Activated naive CD8-positive, alpha-beta T cell treated with anti-CD3 and anti-CD28 coated beads, Interleukin-2, amount 50 U/mL, for 24 hours (primary cell): Measurements from ENCODE around the gene NRIP1.

Experiments used
- ATAC-seq: fragments of 150-1000 bp; cut with Tn5 transposase; one replicate; pipeline ENCODE4 v1.10.0; 2021
- DNase-seq: peaks from one replicate; pipeline ENCODE4 v3.0.0; 2021
- H3K27ac Mint-ChIP-seq: one replicate; pipeline ENCODE4 v1.8.0; 2021; ENCODE audit warnings: mild to moderate bottlenecking, mixed read lengths
- H3K27me3 Mint-ChIP-seq: one replicate; pipeline ENCODE4 v1.8.0; 2021; ENCODE audit warnings: mixed read lengths
- H3K36me3 Mint-ChIP-seq: one replicate; pipeline ENCODE4 v1.8.0; 2021; ENCODE audit warnings: low read depth, mixed read lengths
- H3K4me1 Mint-ChIP-seq: one replicate; pipeline ENCODE4 v1.8.0; 2021; ENCODE audit warnings: mixed read lengths
- H3K4me3 Mint-ChIP-seq: one replicate; pipeline ENCODE4 v1.8.0; 2021; ENCODE audit warnings: mild to moderate bottlenecking, moderate library complexity, mixed read lengths
- H3K9me3 Mint-ChIP-seq: one replicate; pipeline ENCODE4 v1.8.0; 2021; ENCODE audit warnings: mixed read lengths

Gene NRIP1

GRCh38 chr21:14998784-14999183, 66.0 kb downstream of the NRIP1 start:
- H3K27ac Mint-ChIP-seq, result no peak overlapping the region

GRCh38 chr21:14998336-14998735, 66.5 kb downstream of the NRIP1 start:
- Mint-ChIP-seq H3K27ac (no peak overlapping the region), H3K36me3 (peaks cover 9% of the 10 kb centered on the region)
- ATAC-seq, result no peak

More at GRCh38 chr21:14998784-14999183, 66.0 kb downstream of the NRIP1 start:
- DNase-seq (no peak), ATAC-seq (no peak)
- Mint-ChIP-seq H3K9me3 (no peaks in the 10 kb centered on the region), H3K4me1 (peaks cover 25% of the 10 kb centered on the region), H3K4me3 (no peak overlapping the region), H3K27me3 (no peaks in the 10 kb centered on the region), H3K36me3 (peaks cover 11% of the 10 kb centered on the region)

GRCh38 chr21:14995695-14996490, 68.9 kb downstream of the NRIP1 start:
- peaks cover 20% of the 10 kb centered on the region for H3K36me3 Mint-ChIP-seq
- H3K4me3 Mint-ChIP-seq, result no peak overlapping the region
- no peak overlapping the region for H3K27ac Mint-ChIP-seq
- no peaks in the 10 kb centered on the region for H3K27me3 Mint-ChIP-seq
- ATAC-seq, result no peak
- no peaks in the 10 kb centered on the region for H3K9me3 Mint-ChIP-seq
- H3K4me1 Mint-ChIP-seq, result peaks cover 28% of the 10 kb centered on the region
- no peak for DNase-seq

More at GRCh38 chr21:14998336-14998735, 66.5 kb downstream of the NRIP1 start:
- no peak for DNase-seq
- Mint-ChIP-seq H3K4me1 (peaks cover 21% of the 10 kb centered on the region), H3K4me3 (no peak overlapping the region), H3K27me3 (no peaks in the 10 kb centered on the region), H3K9me3 (no peaks in the 10 kb centered on the region)

DNA sequence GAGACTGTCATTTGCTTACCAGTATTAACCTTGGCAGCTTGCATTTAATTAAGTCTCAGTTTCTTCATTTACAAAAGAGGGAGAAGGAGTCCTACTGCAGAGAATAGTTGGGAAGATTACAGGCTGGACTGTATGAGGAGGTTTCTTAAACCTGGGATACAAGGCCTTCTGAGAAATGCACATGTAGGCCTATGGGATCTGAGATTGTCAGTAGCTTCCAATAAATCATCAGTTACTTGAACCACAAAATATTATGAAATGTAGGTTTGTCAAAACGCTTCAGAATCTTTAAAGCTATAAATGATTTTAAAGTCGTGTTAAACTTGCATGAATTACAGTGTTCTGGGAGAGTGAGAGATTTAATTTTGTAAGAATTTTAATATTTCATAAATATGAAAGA, 69.6 kb downstream of the NRIP1 start:
- peaks cover 21% of the 10 kb centered on the region for H3K36me3 Mint-ChIP-seq
- H3K4me3 Mint-ChIP-seq, result no peak overlapping the region
- ATAC-seq (no peak), DNase-seq (no peak)
- peaks cover 28% of the 10 kb centered on the region for H3K4me1 Mint-ChIP-seq
- no peak overlapping the region for H3K27ac Mint-ChIP-seq
- no peaks in the 10 kb centered on the region for H3K27me3 Mint-ChIP-seq
- no peaks in the 10 kb centered on the region for H3K9me3 Mint-ChIP-seq

DNA sequence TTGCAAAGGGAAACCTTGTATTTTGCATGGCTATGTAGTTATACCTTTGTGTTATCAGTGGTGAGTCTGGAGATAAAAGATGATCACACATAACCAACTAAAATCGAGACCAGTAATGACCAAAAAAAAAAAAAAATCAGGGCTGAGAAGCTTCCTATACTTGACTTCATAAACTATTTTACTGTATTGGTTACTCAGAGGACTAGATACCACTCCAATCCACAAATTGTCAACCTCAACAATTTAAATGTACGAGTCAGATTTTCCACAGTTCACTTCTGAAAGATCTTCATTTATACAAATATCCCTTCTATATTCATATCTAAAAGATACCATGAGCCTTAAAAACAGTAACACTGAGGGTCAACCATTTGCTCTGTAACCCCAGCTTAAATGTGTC, 71.7 kb downstream of the NRIP1 start:
- H3K36me3 Mint-ChIP-seq, result peaks cover 29% of the 10 kb centered on the region
- no peak for DNase-seq
- H3K27me3 Mint-ChIP-seq, result no peaks in the 10 kb centered on the region
- peaks cover 27% of the 10 kb centered on the region for H3K4me1 Mint-ChIP-seq
- H3K9me3 Mint-ChIP-seq, result no peaks in the 10 kb centered on the region
- H3K27ac Mint-ChIP-seq, result no peak overlapping the region
- peak; percentile 49 for ATAC-seq
- no peak overlapping the region for H3K4me3 Mint-ChIP-seq

- Mint-ChIP-seq H3K27ac (no peak overlapping the region), H3K4me3 (no peak overlapping the region), H3K36me3 (peaks cover 29% of the 10 kb centered on the region), H3K4me1 (peaks cover 27% of the 10 kb centered on the region), H3K9me3 (no peaks in the 10 kb centered on the region), H3K27me3 (no peaks in the 10 kb centered on the region)
- DNase-seq, result no peak
- no peak for ATAC-seq
Observed at GRCh38 chr21:14991957-14992356, 72.8 kb downstream of the NRIP1 start.

GRCh38 chr21:14989359-14989758, 75.4 kb downstream of the NRIP1 start:
- Mint-ChIP-seq H3K4me3 (no peak overlapping the region), H3K4me1 (peaks cover 25% of the 10 kb centered on the region), H3K27ac (no peak overlapping the region), H3K9me3 (no peaks in the 10 kb centered on the region), H3K36me3 (peaks cover 33% of the 10 kb centered on the region), H3K27me3 (no peaks in the 10 kb centered on the region)
- no peak for DNase-seq
- no peak for ATAC-seq

DNA sequence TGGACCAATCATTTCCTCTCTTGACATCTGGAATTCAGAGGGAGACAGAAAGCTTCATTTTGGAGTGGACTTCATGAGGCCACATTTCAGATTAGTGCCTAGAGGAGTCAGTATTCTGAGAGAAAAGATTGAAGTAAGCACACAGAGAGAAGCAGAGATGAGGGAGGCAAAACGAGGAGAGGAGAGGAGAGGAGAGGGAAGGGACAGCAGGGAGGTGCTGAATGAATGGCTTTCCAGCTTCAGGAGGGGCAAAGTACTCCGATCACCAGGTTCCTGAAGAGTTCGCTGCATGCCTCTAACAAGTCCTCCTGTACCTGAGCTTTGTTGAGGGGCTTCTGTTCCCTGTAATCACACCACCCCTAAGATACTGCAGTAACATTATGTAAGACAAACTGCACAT, 76.0 kb downstream of the NRIP1 start:
- Mint-ChIP-seq H3K27me3 (no peaks in the 10 kb centered on the region), H3K27ac (no peak overlapping the region), H3K9me3 (no peaks in the 10 kb centered on the region), H3K4me3 (no peak overlapping the region), H3K36me3 (peaks cover 33% of the 10 kb centered on the region), H3K4me1 (peaks cover 25% of the 10 kb centered on the region)
- ATAC-seq (no peak), DNase-seq (no peak)

GRCh38 chr21:14987370-14988170, 77.2 kb downstream of the NRIP1 start:
- no peak overlapping the region for H3K27ac Mint-ChIP-seq
- peaks cover 37% of the 10 kb centered on the region for H3K36me3 Mint-ChIP-seq
- ATAC-seq (no peak), DNase-seq (no peak)
- H3K27me3 Mint-ChIP-seq, result no peaks in the 10 kb centered on the region
- H3K4me1 Mint-ChIP-seq, result peaks cover 22% of the 10 kb centered on the region
- no peaks in the 10 kb centered on the region for H3K9me3 Mint-ChIP-seq
- H3K4me3 Mint-ChIP-seq, result no peak overlapping the region

- Mint-ChIP-seq H3K4me1 (peaks cover 10% of the 10 kb centered on the region), H3K36me3 (peaks cover 25% of the 10 kb centered on the region), H3K9me3 (no peaks in the 10 kb centered on the region)
Observed at GRCh38 chr21:14985306-14985705, 79.5 kb downstream of the NRIP1 start.

DNA sequence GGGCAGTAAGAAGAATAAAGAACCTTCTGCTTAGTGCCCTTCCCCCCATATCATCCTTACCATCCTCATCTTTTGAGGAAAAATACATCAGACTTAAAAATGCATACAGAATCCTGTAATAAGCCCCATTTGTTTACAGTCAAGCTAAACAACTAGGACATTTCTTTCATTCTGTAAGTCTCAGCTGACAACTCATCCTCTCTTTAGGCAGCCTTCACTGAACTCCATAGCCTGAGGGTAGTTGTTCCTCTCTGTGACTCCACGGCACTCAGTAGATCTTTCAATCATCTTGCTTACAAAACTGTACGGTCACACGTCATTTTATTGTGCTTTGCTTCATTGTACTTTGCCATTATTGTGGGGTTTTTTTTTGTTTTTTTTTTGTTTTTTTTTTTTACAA, 82.5 kb downstream of the NRIP1 start:
- Mint-ChIP-seq H3K36me3 (peaks cover 19% of the 10 kb centered on the region), H3K27me3 (no peaks in the 10 kb centered on the region), H3K4me3 (no peak overlapping the region), H3K4me1 (peaks cover 7% of the 10 kb centered on the region), H3K9me3 (no peaks in the 10 kb centered on the region), H3K27ac (no peak overlapping the region)
- ATAC-seq (no peak), DNase-seq (no peak)

More at GRCh38 chr21:14985306-14985705, 79.5 kb downstream of the NRIP1 start:
- H3K4me3 Mint-ChIP-seq, result no peak overlapping the region
- ATAC-seq (no peak), DNase-seq (no peak)
- H3K27ac Mint-ChIP-seq, result no peak overlapping the region
- H3K27me3 Mint-ChIP-seq, result no peaks in the 10 kb centered on the region

DNA sequence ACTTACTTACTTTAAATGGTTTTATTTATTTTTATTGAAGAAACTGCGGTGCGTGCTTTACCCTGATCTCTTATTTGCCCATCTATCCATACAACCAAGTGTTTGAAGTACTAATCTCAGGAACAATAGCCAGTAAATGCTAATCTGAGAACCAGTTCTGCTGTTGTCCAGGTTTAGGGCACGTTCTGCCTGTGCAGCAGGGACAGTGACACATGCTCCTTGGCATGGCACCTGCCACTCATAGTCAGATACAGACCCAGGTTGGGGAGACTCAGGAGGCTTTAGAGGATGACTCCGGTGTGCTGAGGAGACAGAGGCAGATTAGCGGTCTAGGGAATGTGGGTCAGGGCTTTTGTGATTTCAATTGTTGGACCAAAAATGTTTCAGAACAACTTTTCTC, 83.6 kb downstream of the NRIP1 start:
- no peak for DNase-seq
- peaks cover 6% of the 10 kb centered on the region for H3K4me1 Mint-ChIP-seq
- peaks cover 16% of the 10 kb centered on the region for H3K36me3 Mint-ChIP-seq
- no peaks in the 10 kb centered on the region for H3K27me3 Mint-ChIP-seq
- H3K27ac Mint-ChIP-seq, result no peak overlapping the region
- H3K4me3 Mint-ChIP-seq, result no peak overlapping the region
- ATAC-seq, result no peak
- no peaks in the 10 kb centered on the region for H3K9me3 Mint-ChIP-seq

GRCh38 chr21:14979264-14979663, 85.5 kb downstream of the NRIP1 start:
- ATAC-seq (no peak), DNase-seq (no peak)
- no peak overlapping the region for H3K4me3 Mint-ChIP-seq
- H3K4me1 Mint-ChIP-seq, result peaks cover 4% of the 10 kb centered on the region
- peaks cover 16% of the 10 kb centered on the region for H3K36me3 Mint-ChIP-seq
- no peaks in the 10 kb centered on the region for H3K9me3 Mint-ChIP-seq
- no peaks in the 10 kb centered on the region for H3K27me3 Mint-ChIP-seq
- H3K27ac Mint-ChIP-seq, result no peak overlapping the region

- DNase-seq (no peak), ATAC-seq (no peak)
- H3K4me3 Mint-ChIP-seq, result no peak overlapping the region
- no peak overlapping the region for H3K27ac Mint-ChIP-seq
- H3K9me3 Mint-ChIP-seq, result no peaks in the 10 kb centered on the region
- H3K36me3 Mint-ChIP-seq, result peaks cover 10% of the 10 kb centered on the region
- peaks cover 1% of the 10 kb centered on the region for H3K4me1 Mint-ChIP-seq
- H3K27me3 Mint-ChIP-seq, result no peaks in the 10 kb centered on the region
Observed at GRCh38 chr21:14977814-14978213, 87.0 kb downstream of the NRIP1 start.
